ENCODE results near the gene IFIT1. TPM values are rescaled to one million over a fixed set of nuclear protein-coding genes. Genes with fewer than 3 reads are reported as not detected.
A peak's percentile ranks its signal among the peaks of the same experiment; 100 is the strongest.

The IFIT1 gene
- total RNA-seq (10 to 100 TPM; 13.2 to 17.9 TPM), polyA plus RNA-seq (10 to 100 TPM; 13.6 to 17.7 TPM)
- long read RNA-seq, donor 1, full-length matches to known transcripts: 87 of 98 reads
- long read RNA-seq, donor 1, partial matches to known transcripts: 3 of 98 reads
- long read RNA-seq, donor 1, other reads (novel, unspliced or antisense): 8 of 98 reads
- long read RNA-seq, donor 2, transcript IFIT1-201 (2 exons, 1,880 nt): major isoform, 8 of 10 reads
- long read RNA-seq, donor 2, partial matches to known transcripts: 1 of 10 reads
- long read RNA-seq, donor 2, other reads (novel, unspliced or antisense): 1 of 10 reads

GRCh38 chr10:89391907-89392756 is at the start of gene IFIT1:
Gene IFIT1, plus strand, starts transcription at chr10:89392623. Its CDS starts 90 bp downstream, at chr10:89392713.
- no peaks in the 10 kb centered on the region for H3K36me3 ChIP-seq (ENCODE audit: control insufficient read depth in 1 of 2, insufficient read depth in 2 of 2, low read length in 1 of 2)
- peak within 1 kb of the TSS; percentile 90 to 98 for H3K4me3 ChIP-seq (ENCODE audit: low read length in 2 of 2)
- DNase-seq (no peak), ATAC-seq (ENCODE audit: low FRiP score) (peak; percentile 94)
- 0% methylated on average over 8 of the region's 8 CpGs for WGBS, 2 donors
- H3K4me1 ChIP-seq (ENCODE audit: control insufficient read depth in 1 of 2, insufficient read depth in 2 of 2, low read length in 2 of 2): peaks cover 1 to 3% of the 10 kb centered on the region in 2 donors
- H3K27ac ChIP-seq (ENCODE audit: low read depth in 1 of 2, low read length in 2 of 2): peak within 1 kb of the TSS; percentile 67 to 71
- intact Hi-C loops (cut with DNase I): no loop called here
- no peaks in the 10 kb centered on the region for H3K9me3 ChIP-seq (ENCODE audit: control insufficient read depth, low read length)
- H3K27me3 ChIP-seq (ENCODE audit: control insufficient read depth in 1 of 2, insufficient read depth in 2 of 2, low read length in 1 of 2): no peaks in the 10 kb centered on the region

GRCh38 chr10:89343089-89343767 is 49.2 kb upstream of the IFIT1 start:
- H3K4me1 ChIP-seq (ENCODE audit: control insufficient read depth in 1 of 2, insufficient read depth in 2 of 2, low read length in 2 of 2): no peaks in the 10 kb centered on the region

GRCh38 chr10:89344156-89344555 is 48.3 kb upstream of the IFIT1 start:
- Histone ChIP-seq H3K9me3 (ENCODE audit: control insufficient read depth, low read length) (no peaks in the 10 kb centered on the region), H3K27ac (ENCODE audit: low read depth in 1 of 2, low read length in 2 of 2) (no peak overlapping the region), H3K4me3 (ENCODE audit: low read length in 2 of 2) (no peak overlapping the region), H3K27me3 (ENCODE audit: control insufficient read depth in 1 of 2, insufficient read depth in 2 of 2, low read length in 1 of 2) (no peaks in the 10 kb centered on the region), H3K4me1 (ENCODE audit: control insufficient read depth in 1 of 2, insufficient read depth in 2 of 2, low read length in 2 of 2) (no peaks in the 10 kb centered on the region), H3K36me3 (ENCODE audit: control insufficient read depth in 1 of 2, insufficient read depth in 2 of 2, low read length in 1 of 2) (peaks cover 0 to 4% of the 10 kb centered on the region in 2 donors)
- no peak for DNase-seq
- intact Hi-C loops (cut with DNase I): no loop called here
- no peak for ATAC-seq (ENCODE audit: low FRiP score)
- 26 to 36% methylated on average over 2 of the region's 2 CpGs for WGBS, 2 donors

More at GRCh38 chr10:89343089-89343767, 49.2 kb upstream of the IFIT1 start:
- Histone ChIP-seq H3K9me3 (ENCODE audit: control insufficient read depth, low read length) (no peaks in the 10 kb centered on the region), H3K27ac (ENCODE audit: low read depth in 1 of 2, low read length in 2 of 2) (no peak overlapping the region), H3K4me3 (ENCODE audit: low read length in 2 of 2) (no peak overlapping the region), H3K36me3 (ENCODE audit: control insufficient read depth in 1 of 2, insufficient read depth in 2 of 2, low read length in 1 of 2) (peaks cover 2 to 4% of the 10 kb centered on the region in 2 donors), H3K27me3 (ENCODE audit: control insufficient read depth in 1 of 2, insufficient read depth in 2 of 2, low read length in 1 of 2) (no peaks in the 10 kb centered on the region)
- WGBS, 2 donors: 73 to 80% methylated on average over 5 of the region's 5 CpGs
- intact Hi-C loops (cut with DNase I): no loop called here
- DNase-seq (no peak), ATAC-seq (ENCODE audit: low FRiP score) (no peak)

- H3K4me3 ChIP-seq (ENCODE audit: low read length in 2 of 2): no peak overlapping the region
- H3K27ac ChIP-seq (ENCODE audit: low read depth in 1 of 2, low read length in 2 of 2): no peak overlapping the region
- no peak for DNase-seq
- no peaks in the 10 kb centered on the region for H3K36me3 ChIP-seq (ENCODE audit: control insufficient read depth in 1 of 2, insufficient read depth in 2 of 2, low read length in 1 of 2)
- H3K4me1 ChIP-seq (ENCODE audit: control insufficient read depth in 1 of 2, insufficient read depth in 2 of 2, low read length in 2 of 2): no peaks in the 10 kb centered on the region
- H3K9me3 ChIP-seq (ENCODE audit: control insufficient read depth, low read length): no peaks in the 10 kb centered on the region
- 95 to 96% methylated on average over 4 of the region's 4 CpGs for WGBS, 2 donors
- intact Hi-C loops (cut with DNase I): no loop called here
- no peak for ATAC-seq (ENCODE audit: low FRiP score)
- H3K27me3 ChIP-seq (ENCODE audit: control insufficient read depth in 1 of 2, insufficient read depth in 2 of 2, low read length in 1 of 2): no peaks in the 10 kb centered on the region
Observed at GRCh38 chr10:89345367-89346000, 46.9 kb upstream of the IFIT1 start.

GRCh38 chr10:89346405-89347254 is 45.8 kb upstream of the IFIT1 start:
- 88% methylated on average over 4 of the region's 4 CpGs for WGBS, 2 donors
- Histone ChIP-seq H3K27ac (ENCODE audit: low read depth in 1 of 2, low read length in 2 of 2) (no peak overlapping the region), H3K9me3 (ENCODE audit: control insufficient read depth, low read length) (no peaks in the 10 kb centered on the region), H3K27me3 (ENCODE audit: control insufficient read depth in 1 of 2, insufficient read depth in 2 of 2, low read length in 1 of 2) (no peaks in the 10 kb centered on the region), H3K4me1 (ENCODE audit: control insufficient read depth in 1 of 2, insufficient read depth in 2 of 2, low read length in 2 of 2) (peaks cover 0 to 4% of the 10 kb centered on the region in 2 donors), H3K4me3 (ENCODE audit: low read length in 2 of 2) (no peak overlapping the region), H3K36me3 (ENCODE audit: control insufficient read depth in 1 of 2, insufficient read depth in 2 of 2, low read length in 1 of 2) (no peaks in the 10 kb centered on the region)
- no peak for DNase-seq
- ATAC-seq (ENCODE audit: low FRiP score): no peak
- intact Hi-C loops (cut with DNase I): no loop called here

- Histone ChIP-seq H3K27me3 (ENCODE audit: control insufficient read depth in 1 of 2, insufficient read depth in 2 of 2, low read length in 1 of 2) (no peaks in the 10 kb centered on the region), H3K4me3 (ENCODE audit: low read length in 2 of 2) (no peak overlapping the region), H3K9me3 (ENCODE audit: control insufficient read depth, low read length) (no peaks in the 10 kb centered on the region), H3K36me3 (ENCODE audit: control insufficient read depth in 1 of 2, insufficient read depth in 2 of 2, low read length in 1 of 2) (no peaks in the 10 kb centered on the region), H3K4me1 (ENCODE audit: control insufficient read depth in 1 of 2, insufficient read depth in 2 of 2, low read length in 2 of 2) (peaks cover 0 to 4% of the 10 kb centered on the region in 2 donors), H3K27ac (ENCODE audit: low read depth in 1 of 2, low read length in 2 of 2) (no peak overlapping the region)
- intact Hi-C loops (cut with DNase I): no loop called here
- WGBS, 2 donors: 43 to 60% methylated on average over 7 of the region's 7 CpGs
- DNase-seq: no peak
- ATAC-seq (ENCODE audit: low FRiP score): no peak
Observed at GRCh38 chr10:89347701-89348457, 44.5 kb upstream of the IFIT1 start.

GRCh38 chr10:89348481-89348880 is 43.9 kb upstream of the IFIT1 start:
- 33 to 56% methylated on average over 5 of the region's 5 CpGs for WGBS, 2 donors
- DNase-seq (no peak), ATAC-seq (ENCODE audit: low FRiP score) (no peak)
- Histone ChIP-seq H3K27me3 (ENCODE audit: control insufficient read depth in 1 of 2, insufficient read depth in 2 of 2, low read length in 1 of 2) (no peaks in the 10 kb centered on the region), H3K4me3 (ENCODE audit: low read length in 2 of 2) (no peak overlapping the region), H3K36me3 (ENCODE audit: control insufficient read depth in 1 of 2, insufficient read depth in 2 of 2, low read length in 1 of 2) (no peaks in the 10 kb centered on the region), H3K9me3 (ENCODE audit: control insufficient read depth, low read length) (no peaks in the 10 kb centered on the region), H3K4me1 (ENCODE audit: control insufficient read depth in 1 of 2, insufficient read depth in 2 of 2, low read length in 2 of 2) (peaks cover 0 to 4% of the 10 kb centered on the region in 2 donors), H3K27ac (ENCODE audit: low read depth in 1 of 2, low read length in 2 of 2) (no peak overlapping the region)
- intact Hi-C loops (cut with DNase I): no loop called here

Measured in aorta (tissue), 5 donors.